Transverse colon (tissue), 4 donors: ENCODE results near the gene PXK. TPM values are rescaled to one million over a fixed set of nuclear protein-coding genes. Genes with fewer than 3 reads are reported as not detected.
A peak's percentile ranks its signal among the peaks of the same experiment; 100 is the strongest.
"Not testable (repeated sequence)": the region's sequence is repeated elsewhere in the genome, so short reads cannot be mapped to it uniquely, and the experiment has no call there.

Experiments used
- DNase-seq: peaks from one replicate; pipeline ENCODE4 v3.0.0-alpha.2; 2019
- H3K27ac ChIP-seq, 4 donors: fragments of 200-600 bp; sonication (generic); 2 replicates each; pipeline ENCODE4 v1.5.1; 2016 to 2018; ENCODE audit warnings: inconsistent platforms in 4 of 4
- H3K27me3 ChIP-seq: fragments of 200-600 bp; sonication (generic); 2 replicates; pipeline ENCODE4 v1.5.1; 2017; ENCODE audit warnings: inconsistent platforms
- H3K36me3 ChIP-seq, 4 donors: fragments of 200-600 bp; sonication (generic); 2 replicates each; pipeline ENCODE4 v1.5.1; 2017 to 2019; ENCODE audit warnings: inconsistent platforms in 4 of 4
- H3K4me1 ChIP-seq, 4 donors: fragments of 200-600 bp; sonication (generic); 2 replicates each; pipeline ENCODE4 v1.5.1; 2017 to 2020; ENCODE audit warnings: inconsistent platforms in 4 of 4
- H3K4me3 ChIP-seq, 4 donors: fragments of 200-600 bp; sonication (generic); 1 replicate in 1 of 4; 2 replicates in 3 of 4; pipeline versions ENCODE4 v1.5.1 to v1.6.1; 2017 to 2019; ENCODE audit warnings: inconsistent platforms in 4 of 4
- H3K9me3 ChIP-seq, 2 donors: fragments of 200-600 bp; sonication (generic); 2 replicates each; pipeline ENCODE4 v1.5.1; 2017 to 2019; ENCODE audit warnings: inconsistent platforms in 2 of 2
- CTCF ChIP-seq, 5 experiments: fragments of 200-600 bp in 3 of 5; fragments of 450-650 bp in 2 of 5; sonication (generic) in 3 of 5; IDR thresholded peaks; 1 replicate in 2 of 5; 2 replicates in 3 of 5; pipeline ENCODE4 v1.5.1; 2016 to 2017; ENCODE audit warnings: antibody characterized with exemption in 5 of 5, inconsistent platforms in 3 of 5, mild to moderate bottlenecking in 2 of 5, moderate library complexity in 1 of 5
- EP300 ChIP-seq: sonication (generic); formaldehyde crosslinking; IDR thresholded peaks from one replicate; pipeline ENCODE4 v1.6.1; 2017; ENCODE audit warnings: antibody characterized with exemption, low read depth
- POLR2A ChIP-seq: fragments of 450-650 bp; IDR thresholded peaks from one replicate; pipeline ENCODE4 v1.6.1; 2016; ENCODE audit warnings: antibody characterized with exemption, mild to moderate bottlenecking, moderate library complexity
- POLR2AphosphoS5 ChIP-seq, 3 donors: sonication (generic); formaldehyde crosslinking; IDR thresholded peaks; one replicate each; pipeline ENCODE4 v1.6.1; 2016; ENCODE audit warnings: antibody characterized with exemption in 3 of 3
- WGBS, 2 donors: methylation state at CpG; one replicate each; pipeline ENCODE4 v1.1.5; 2018; ENCODE audit warnings: low coverage in 1 of 2; 5-methylcytosine and 5-hydroxymethylcytosine counted together
- in situ Hi-C, 4 donors: fragments of 200-750 bp; cut with MboI; loops; one replicate each; pipeline versions ENCODE4 v1.15.0 to v1.15.1; 2017; ENCODE audit warnings: low sequenced_read_pairs in 3 of 4, low pct_ligation_motif_present in 1 of 4, low pct_unique_long_range_greater_than_20kb in 1 of 4
- intact Hi-C: fragments of 100-400 bp; cut with DNase I; formaldehyde crosslinking; loops from one replicate; pipeline ENCODE4 v1.15.1; 2023; ENCODE audit warnings: low total_unique reads
- total RNA-seq, 4 donors: library from RNA; depleted of rRNA; stranded (reverse); fragments of >200 nt; gene quantifications; one replicate each; pipeline ENCODE4 v1.1.0, GENCODE V29; 2016

Gene PXK
- total RNA-seq, 4 donors from 2014 or later, result 7.6 to 29.5 (median 16.6) TPM

- Histone ChIP-seq H3K4me3 (peak overlapping the region in 1 of 4 donors; percentile 96), H3K9me3 (no peaks in the 10 kb centered on the region), H3K4me1 (peaks cover 5 to 36% (median 20%) of the 10 kb centered on the region in 4 donors), H3K27me3 (no peaks in the 10 kb centered on the region), H3K36me3 (no peaks in the 10 kb centered on the region), H3K27ac (peak overlapping the region; percentile 77 to 86 (median 83))
- whole genome bisulfite sequencing, 2 donors, result 56 to 64% methylated on average over 1 of the region's 1 CpG
- intact Hi-C loops, result loop anchor here (5.0 kb wide), 1 partner anchor 83 kb away; no protein-coding TSS in a partner anchor
- no peak for TF ChIP-seq POLR2AphosphoS5 (IDR thresholded peaks at IDR 0.05)
- TF ChIP-seq EP300, result no peak
- TF ChIP-seq CTCF (IDR thresholded peaks at IDR 0.05), result no peak
- DNase-seq, result no peak
- in situ Hi-C loops, result loop anchor here in 1 of 4 donors (10.0 kb wide), 1 partner anchor 160 kb away; the partner anchor contains the start of gene KCTD6
Observed at GRCh38 chr3:58334506-58334884, 1.8 kb downstream of the PXK start.

- intact Hi-C loops, result no loop called here
- no peaks in the 10 kb centered on the region for H3K9me3 ChIP-seq
- H3K4me1 ChIP-seq, result peaks cover 5 to 36% (median 20%) of the 10 kb centered on the region in 4 donors
- H3K27ac ChIP-seq, result peak overlapping the region; percentile 77 to 86 (median 83)
- no peaks in the 10 kb centered on the region for H3K36me3 ChIP-seq
- no peak for DNase-seq
- WGBS, 2 donors, result 29 to 53% methylated on average over 1 of the region's 1 CpG
- H3K27me3 ChIP-seq, result no peaks in the 10 kb centered on the region
- no peak for TF ChIP-seq EP300
- TF ChIP-seq POLR2AphosphoS5 (IDR thresholded peaks at IDR 0.05), result no peak
- TF ChIP-seq POLR2A, result no peak
- no peak for TF ChIP-seq CTCF (IDR thresholded peaks at IDR 0.05)
- in situ Hi-C loops, result loop anchor here in 1 of 4 donors (10.0 kb wide), 1 partner anchor 159 kb away; the partner anchor contains the start of gene KCTD6
- peak overlapping the region in 1 of 4 donors; percentile 15 for H3K4me3 ChIP-seq
Observed at GRCh38 chr3:58335652-58335947, 2.9 kb downstream of the PXK start.

GRCh38 chr3:58336135-58336882 lies 3.6 kb downstream of the PXK start:
- H3K36me3 ChIP-seq, result no peaks in the 10 kb centered on the region
- TF ChIP-seq POLR2A (no peak), CTCF (IDR thresholded peaks at IDR 0.05) (no peak), EP300 (no peak), POLR2AphosphoS5 (IDR thresholded peaks at IDR 0.05) (no peak)
- H3K4me1 ChIP-seq, result peaks cover 5 to 40% (median 20%) of the 10 kb centered on the region in 4 donors
- DNase-seq, result no peak
- no peak overlapping the region for H3K4me3 ChIP-seq
- in situ Hi-C loops (loop anchor here in 1 of 4 donors (10.0 kb wide), 1 partner anchor 158 kb away; the partner anchor contains the start of gene KCTD6), intact Hi-C loops (no loop called here)
- peak overlapping the region; percentile 77 to 86 (median 83) for H3K27ac ChIP-seq
- 94 to 97% methylated on average over 3 of the region's 3 CpGs for WGBS, 2 donors
- no peaks in the 10 kb centered on the region for H3K27me3 ChIP-seq
- no peaks in the 10 kb centered on the region for H3K9me3 ChIP-seq

GRCh38 chr3:58337190-58337589 lies 4.5 kb downstream of the PXK start:
- H3K4me1 ChIP-seq, result peaks cover 2 to 38% (median 16%) of the 10 kb centered on the region in 4 donors
- TF ChIP-seq EP300, result no peak
- no peak for TF ChIP-seq POLR2AphosphoS5 (IDR thresholded peaks at IDR 0.05)
- TF ChIP-seq POLR2A, result no peak
- TF ChIP-seq CTCF (IDR thresholded peaks at IDR 0.05), result no peak
- in situ Hi-C loops, result loop anchor here in 1 of 4 donors (10.0 kb wide), 1 partner anchor 158 kb away; the partner anchor contains the start of gene KCTD6
- no peaks in the 10 kb centered on the region for H3K27me3 ChIP-seq
- intact Hi-C loops, result no loop called here
- 94% methylated on average over 1 of the region's 1 CpG; no CpG with 5 or more reads in 1 of the 2 donors for WGBS, 2 donors
- DNase-seq, result no peak
- H3K36me3 ChIP-seq, result no peaks in the 10 kb centered on the region
- H3K4me3 ChIP-seq, result no peak overlapping the region
- no peaks in the 10 kb centered on the region for H3K9me3 ChIP-seq
- no peak overlapping the region for H3K27ac ChIP-seq

GRCh38 chr3:58339146-58339545 lies 6.5 kb downstream of the PXK start:
- in situ Hi-C loops, result loop anchor here in 1 of 4 donors (10.0 kb wide), 1 partner anchor 156 kb away; the partner anchor contains the start of gene KCTD6
- DNase-seq, H3K27ac ChIP-seq, H3K9me3 ChIP-seq, H3K27me3 ChIP-seq, H3K36me3 ChIP-seq, intact Hi-C loops, H3K4me3 ChIP-seq: not testable (repeated sequence)
- 86 to 87% methylated on average over 6 to 12 of the region's 12 CpGs for WGBS, 2 donors
- H3K4me1 ChIP-seq, result peaks cover 0 to 37% (median 9%) of the 10 kb centered on the region in 4 donors
